DMS53 (cell line): ENCODE measurements around the gene WDR7.

ENCODE experiments used
- DNase-seq: peaks from one replicate; lab custom pipeline; 2025; lab: John Stamatoyannopoulos, UW

The WDR7 gene

GRCh38 chr18:57080479-57080878 is 429.3 kb downstream of the WDR7 start:
- no peak for DNase-seq

DNA sequence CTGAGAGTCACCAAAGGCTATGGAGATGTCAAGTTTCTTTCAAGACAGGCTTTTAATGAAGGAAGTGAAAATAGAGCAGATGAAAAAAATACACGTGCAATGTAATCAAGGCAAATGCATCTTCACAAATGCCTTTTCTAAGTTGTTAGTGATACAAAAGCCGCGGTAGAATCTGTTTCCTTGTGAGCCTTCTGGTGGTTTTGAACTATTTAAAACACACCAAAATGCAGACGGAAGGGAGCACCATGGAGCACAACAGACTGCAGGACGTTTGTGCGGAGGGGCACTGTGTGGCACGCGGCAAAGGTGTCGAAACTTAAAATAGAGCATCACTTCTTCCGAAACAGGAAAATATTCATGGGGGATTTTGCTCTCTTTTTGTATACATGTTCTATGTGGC is 430.7 kb downstream of the WDR7 start:
- DNase-seq = no peak

DNA sequence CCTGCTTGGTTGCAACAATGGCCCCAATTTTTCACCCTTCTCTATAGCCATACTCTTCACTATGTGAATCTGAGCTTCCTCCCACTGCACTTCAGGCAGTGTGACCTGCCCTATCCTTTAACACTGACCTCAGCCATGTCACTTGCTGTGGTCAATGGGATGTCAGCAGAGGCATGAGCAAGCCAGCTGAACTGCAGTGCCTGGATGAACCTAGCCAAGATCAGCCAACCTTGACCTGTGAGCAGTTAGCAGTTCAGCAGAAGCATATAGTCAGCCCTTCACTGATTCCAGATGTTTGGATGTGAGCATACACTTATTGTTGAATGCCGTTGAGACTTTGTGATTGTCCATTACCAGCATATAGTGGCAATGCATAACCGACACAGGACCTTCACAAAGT is 432.3 kb downstream of the WDR7 start:
- DNase-seq = no peak

DNA sequence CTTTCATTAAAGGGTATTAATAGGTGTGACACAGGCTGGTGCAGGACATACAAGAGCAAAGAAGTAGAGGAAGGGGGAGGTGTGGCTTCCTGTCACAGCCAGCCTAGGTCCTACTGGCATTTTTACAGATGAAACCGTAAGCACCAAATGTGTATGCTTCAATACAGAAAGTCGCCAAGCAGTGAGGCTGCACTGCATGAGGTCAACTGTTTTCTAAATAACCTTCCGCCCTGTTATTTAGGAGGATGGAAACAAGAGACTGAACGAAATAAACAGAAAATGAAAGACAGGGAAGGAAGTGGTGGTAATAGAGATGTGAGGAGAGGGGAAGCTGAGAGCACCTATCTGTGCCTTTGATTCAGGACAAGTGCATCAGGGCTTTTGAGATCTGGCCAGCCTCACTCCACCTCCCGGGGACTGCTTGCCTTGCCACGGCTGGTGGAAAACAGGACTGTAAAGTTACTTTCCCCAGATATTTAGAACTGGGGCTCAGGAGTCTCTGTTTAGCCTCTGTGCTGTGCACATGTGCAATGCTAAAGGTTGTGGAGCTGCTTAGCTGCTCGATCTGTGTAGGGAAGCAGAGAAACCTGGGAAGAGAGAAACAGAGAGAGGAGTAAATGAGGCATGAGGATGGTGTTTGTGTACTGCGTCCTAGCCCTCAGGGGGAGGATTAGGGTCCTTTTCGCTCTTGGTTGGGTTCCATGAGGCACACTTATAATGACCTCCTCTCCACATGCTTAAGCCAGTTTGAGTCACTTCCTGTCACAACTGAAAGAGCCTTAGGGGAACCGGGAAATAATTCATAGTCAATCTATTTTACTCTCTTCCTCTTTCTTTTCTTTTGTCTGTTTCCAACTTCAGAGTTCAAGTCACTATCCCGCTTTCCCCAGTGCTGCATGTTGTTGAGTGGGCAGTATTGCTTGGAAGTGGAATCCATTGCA is 433.4 kb downstream of the WDR7 start:
- DNase-seq = peak; percentile 34

- no peak for DNase-seq
Measured at GRCh38 chr18:57085371-57085770, 434.2 kb downstream of the WDR7 start.

GRCh38 chr18:57086163-57086562 is 435.0 kb downstream of the WDR7 start:
- no peak for DNase-seq
